HCT116 (cell line): ENCODE data around the gene ADGRG6. TPM values are rescaled to one million over a fixed set of nuclear protein-coding genes. Genes with fewer than 3 reads are reported as not detected.
"Not testable (repeated sequence)": the region's sequence is repeated elsewhere in the genome, so short reads cannot be mapped to it uniquely, and the experiment has no call there.

Source experiments
- ATAC-seq: fragments of 200-7000 bp; cut with Tn5 transposase; 2 replicates; pipeline ENCODE4 v1.9.1; 2020; ENCODE audit warnings: mild to moderate bottlenecking, moderate library complexity
- BruUV-seq: library from RNA; stranded (reverse); fragments of 400-500 nt; replicated peaks from 2 replicates; lab custom pipeline; 2021; lab: Mats Ljungman, UMichigan
- CTCF ChIA-PET: fragments of 300-600 bp; sonication (Branson Sonifier 250); formaldehyde crosslinking; loops from one replicate; lab custom pipeline; 2021; ENCODE audit warnings: antibody characterized with exemption; lab: Charles Lee
- POLR2A ChIA-PET: fragments of 300-600, 350-600 bp; sonication (Branson Sonifier 250); formaldehyde crosslinking; loops from one replicate; lab custom pipeline; 2021; ENCODE audit warnings: antibody characterized with exemption; lab: Charles Lee
- RAD21 ChIA-PET, 2 experiments: fragments of 300-600 bp; sonication (Branson Sonifier 250); formaldehyde crosslinking; loops; one replicate each; lab custom pipeline; 2023; ENCODE audit warnings: low total read pairs in 2 of 2; ENCODE audit not compliant: uncharacterized antibody in 2 of 2, unreplicated experiment in 2 of 2, low non-redundant PET in 1 of 2; lab: Charles Lee
- DNase-seq: peaks from one replicate; pipeline ENCODE4 v3.0.0-alpha.2; 2010; ENCODE audit warnings: low read depth, low spot score
- H2AFZ ChIP-seq: fragments of 200-600 bp; shearing (Covaris generic), sonication (generic); 2 replicates; pipeline ENCODE4 v1.6.1; 2017; ENCODE audit warnings: low read depth, mixed run types, mixed read lengths, antibody characterized with exemption, low read length; ENCODE audit not compliant: poor library complexity, severe bottlenecking
- H3K27ac ChIP-seq: 2 replicates; pipeline ENCODE4 v1.5.1; 2012; ENCODE audit warnings: low read depth, low read length
- H3K27me3 ChIP-seq: fragments of 200-600 bp; sonication (generic); 2 replicates; pipeline ENCODE4 v1.6.1; 2016; ENCODE audit warnings: mixed run types, low read length, mixed read lengths; ENCODE audit not compliant: insufficient read depth
- H3K36me3 ChIP-seq, 2 experiments: fragments of 200-500 bp in 1 of 2; fragments of 200-600 bp in 1 of 2; sonication (Bioruptor generic) in 1 of 2; sonication (generic) in 1 of 2; 2 replicates each; pipeline versions ENCODE4 v1.5.1 to v1.6.1; 2014 to 2016; ENCODE audit warnings: low read length in 2 of 2, inconsistent platforms in 1 of 2, mixed read lengths in 1 of 2, mixed run types in 1 of 2; ENCODE audit not compliant: insufficient read depth in 2 of 2, control insufficient read depth in 1 of 2
- H3K4me1 ChIP-seq, 2 experiments: fragments of 200-600 bp in 1 of 2; sonication (generic) in 1 of 2; 2 replicates each; pipeline versions ENCODE4 v1.5.1 to v1.6.1; 2012 to 2017; ENCODE audit warnings: low read length in 2 of 2, inconsistent platforms in 1 of 2, mild to moderate bottlenecking in 1 of 2, mixed read lengths in 1 of 2, mixed run types in 1 of 2, moderate library complexity in 1 of 2; ENCODE audit not compliant: insufficient read depth in 2 of 2, control insufficient read depth in 1 of 2
- H3K4me2 ChIP-seq: fragments of 200-600 bp; sonication (generic); 2 replicates; pipeline ENCODE4 v1.6.1; 2017; ENCODE audit warnings: mixed run types, low read length, mixed read lengths
- H3K4me3 ChIP-seq, 2 experiments: fragments of 200-600 bp in 1 of 2; sonication (generic) in 1 of 2; replicated peaks in 1 of 2; 2 replicates each; pipeline ENCODE4 v1.5.1; 2011 to 2016; ENCODE audit warnings: low read length in 2 of 2, control low read depth in 1 of 2, low read depth in 1 of 2, mild to moderate bottlenecking in 1 of 2, mixed read lengths in 1 of 2, mixed run types in 1 of 2
- H3K79me2 ChIP-seq: fragments of 200-600 bp; sonication (generic); 2 replicates; pipeline ENCODE4 v1.6.1; 2017; ENCODE audit warnings: mild to moderate bottlenecking, mixed run types, low read length, moderate library complexity, mixed read lengths; ENCODE audit not compliant: insufficient read depth
- H3K9ac ChIP-seq: fragments of 200-600 bp; sonication (generic); 2 replicates; pipeline ENCODE4 v1.6.1; 2016; ENCODE audit warnings: low read length, mixed read lengths
- H3K9me2 ChIP-seq: fragments of 200-600 bp; sonication (generic), shearing (Covaris generic); 2 replicates; pipeline ENCODE4 v1.6.1; 2017; ENCODE audit warnings: mixed run types, mild to moderate bottlenecking, moderate library complexity; ENCODE audit not compliant: insufficient read depth
- H3K9me3 ChIP-seq, 2 experiments: fragments of 200-500 bp in 1 of 2; fragments of 200-600 bp in 1 of 2; sonication (Bioruptor generic) in 1 of 2; sonication (generic) in 1 of 2; 2 replicates each; pipeline ENCODE4 v1.6.1; 2014 to 2017; ENCODE audit warnings: low read length in 2 of 2, mixed read lengths in 2 of 2, inconsistent platforms in 1 of 2, low read depth in 1 of 2, mild to moderate bottlenecking in 1 of 2, mixed run types in 1 of 2, moderate library complexity in 1 of 2; ENCODE audit not compliant: control insufficient read depth in 1 of 2, insufficient read depth in 1 of 2
- H4K20me1 ChIP-seq: fragments of 200-600 bp; sonication (generic), shearing (Covaris generic); 2 replicates; pipeline ENCODE4 v1.6.1; 2017; ENCODE audit warnings: mixed run types, mild to moderate bottlenecking, moderate library complexity; ENCODE audit not compliant: insufficient read depth
- CBX3 ChIP-seq: IDR thresholded peaks from 2 replicates; pipeline ENCODE4 v1.6.1; 2012; ENCODE audit warnings: low read depth
- CEBPB ChIP-seq: IDR thresholded peaks from 2 replicates; pipeline ENCODE4 v1.6.1; 2012; ENCODE audit warnings: low read depth
- ELF1 ChIP-seq: IDR thresholded peaks from 2 replicates; pipeline ENCODE4 v1.6.1; 2012; ENCODE audit warnings: low read depth, borderline replicate concordance
- EZH2 ChIP-seq: fragments of 200-600 bp; sonication (generic); IDR thresholded peaks from 2 replicates; pipeline ENCODE4 v1.6.1; 2017; ENCODE audit warnings: antibody characterized with exemption, mixed run types
- EZH2phosphoT487 ChIP-seq: fragments of 200-600 bp; IDR thresholded peaks from 2 replicates; pipeline ENCODE4 v1.6.1; 2018; ENCODE audit warnings: antibody characterized with exemption, borderline replicate concordance
- FOSL1 ChIP-seq: IDR thresholded peaks from 2 replicates; pipeline ENCODE4 v1.6.1; 2012; ENCODE audit warnings: low read depth
- JUND ChIP-seq: IDR thresholded peaks from 2 replicates; pipeline ENCODE4 v1.6.1; 2012
- POLR2AphosphoS5 ChIP-seq: IDR thresholded peaks from 2 replicates; pipeline ENCODE4 v1.6.1; 2011; ENCODE audit warnings: mild to moderate bottlenecking, low read depth, low read length, moderate library complexity
- RAD21 ChIP-seq: IDR thresholded peaks from 2 replicates; pipeline ENCODE4 v1.6.1; 2012; ENCODE audit warnings: low read depth, mild to moderate bottlenecking
- SIN3A ChIP-seq: IDR thresholded peaks from 2 replicates; pipeline ENCODE4 v1.6.1; 2012; ENCODE audit warnings: low read depth
- SP1 ChIP-seq: IDR thresholded peaks from 2 replicates; pipeline ENCODE4 v1.6.1; 2012; ENCODE audit warnings: low read depth
- ZFX ChIP-seq: fragments of 450-650 bp; IDR thresholded peaks from 2 replicates; pipeline ENCODE4 v1.6.1; 2017
- ZNF274 ChIP-seq: fragments of 200-500 bp; sonication (Bioruptor generic); IDR thresholded peaks from 2 replicates; pipeline ENCODE4 v1.6.1; 2014; ENCODE audit warnings: mild to moderate bottlenecking, low read depth, low read length, inconsistent platforms
- intact Hi-C: fragments of 100-400 bp; cut with micrococcal nuclease; formaldehyde crosslinking; loops from 2 replicates; pipeline ENCODE4 v1.10.0; 2022
- total RNA-seq: library from RNA; stranded (reverse); gene quantifications from one replicate; pipeline ENCODE4 v1.2.1, GENCODE V29; 2021; ENCODE audit not compliant: unreplicated experiment
- TF ChIP-seq, protein P1 (sequence below): IDR thresholded peaks from 2 replicates; pipeline ENCODE4 v1.6.1; 2012; ENCODE audit warnings: low read depth

ADGRG6 gene
- total RNA-seq, 1 experiment from 2014 or later: 67.9 TPM

DNA sequence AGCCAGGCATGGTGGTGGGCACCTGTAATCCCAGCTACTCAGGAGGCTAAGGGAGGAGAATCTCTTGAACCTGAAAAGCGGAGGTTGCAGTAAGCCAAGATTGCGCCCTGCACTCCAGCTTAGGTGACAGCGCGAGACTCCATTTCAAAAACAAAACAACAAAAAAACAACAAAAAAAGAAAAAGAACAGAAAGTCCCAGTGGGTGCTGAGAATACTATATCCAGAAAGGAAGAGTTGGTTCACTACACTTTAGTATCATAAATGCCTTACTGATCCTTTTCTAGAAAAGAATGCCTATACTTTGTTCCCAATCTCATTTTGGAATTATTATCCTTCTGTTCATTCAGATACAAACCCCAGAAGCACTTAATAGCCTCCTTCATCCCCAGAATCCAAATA, 20.9 kb upstream of the ADGRG6 start (continued):
- TF ChIP-seq ZNF274 (no peak), CEBPB (no peak), SIN3A (no peak)

DNA sequence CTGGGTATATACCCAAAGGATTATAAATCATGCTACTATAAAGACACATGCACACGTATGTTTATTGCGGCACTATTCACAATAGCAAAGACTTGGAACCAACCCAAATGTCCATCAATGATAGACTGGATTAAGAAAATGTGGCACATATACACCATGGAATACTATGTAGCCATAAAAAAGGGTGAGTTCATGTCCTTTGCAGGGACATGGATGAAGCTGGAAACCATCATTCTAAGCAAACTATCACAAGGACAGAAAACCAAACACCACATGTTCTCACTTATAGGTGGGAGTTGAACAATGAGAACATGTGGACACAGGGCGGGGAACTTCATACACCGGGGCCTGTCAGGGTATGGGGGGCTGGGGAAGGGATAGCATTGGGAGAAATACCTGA, 18.7 kb upstream of the ADGRG6 start:
- ATAC-seq, H3K4me2 ChIP-seq, H2AFZ ChIP-seq, H3K9ac ChIP-seq, H3K9me2 ChIP-seq, CTCF ChIA-PET, H3K4me3 ChIP-seq, H3K27me3 ChIP-seq, DNase-seq, H3K27ac ChIP-seq, H3K36me3 ChIP-seq, POLR2A ChIA-PET, RAD21 ChIA-PET, H3K79me2 ChIP-seq, BruUV-seq, intact Hi-C loops, H4K20me1 ChIP-seq, H3K9me3 ChIP-seq: not testable (repeated sequence)
- peaks cover 4 to 11% of the 10 kb centered on the region in 2 experiments; a peak in 2 of 4 replicates for H3K4me1 ChIP-seq

DNA sequence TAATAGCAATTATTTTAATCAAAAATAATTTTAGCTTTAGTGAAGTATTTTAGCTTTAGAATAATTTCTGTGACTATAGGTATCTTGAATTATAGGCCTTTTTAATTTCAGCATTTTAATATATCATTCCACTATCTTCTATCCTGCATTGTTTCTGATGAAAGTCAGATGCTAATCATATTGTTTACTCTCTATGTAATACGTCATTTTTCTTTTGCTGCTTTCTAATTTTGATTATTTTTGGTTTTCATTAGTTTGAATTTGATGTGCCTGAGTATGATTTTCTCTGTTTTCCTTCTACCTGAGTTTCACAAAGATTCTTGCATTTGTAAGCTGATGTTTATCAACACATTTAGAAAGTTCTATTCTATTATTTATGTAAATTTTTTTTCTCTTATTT, 17.4 kb upstream of the ADGRG6 start:
- intact Hi-C loops: no loop called here
- no peak for TF ChIP-seq ELF1
- no peak for TF ChIP-seq EZH2phosphoT487
- TF ChIP-seq JUND: no peak
- no peak for TF ChIP-seq RAD21
- TF ChIP-seq SP1: no peak
- TF ChIP-seq EZH2: no peak
- TF ChIP-seq, protein P1, sequence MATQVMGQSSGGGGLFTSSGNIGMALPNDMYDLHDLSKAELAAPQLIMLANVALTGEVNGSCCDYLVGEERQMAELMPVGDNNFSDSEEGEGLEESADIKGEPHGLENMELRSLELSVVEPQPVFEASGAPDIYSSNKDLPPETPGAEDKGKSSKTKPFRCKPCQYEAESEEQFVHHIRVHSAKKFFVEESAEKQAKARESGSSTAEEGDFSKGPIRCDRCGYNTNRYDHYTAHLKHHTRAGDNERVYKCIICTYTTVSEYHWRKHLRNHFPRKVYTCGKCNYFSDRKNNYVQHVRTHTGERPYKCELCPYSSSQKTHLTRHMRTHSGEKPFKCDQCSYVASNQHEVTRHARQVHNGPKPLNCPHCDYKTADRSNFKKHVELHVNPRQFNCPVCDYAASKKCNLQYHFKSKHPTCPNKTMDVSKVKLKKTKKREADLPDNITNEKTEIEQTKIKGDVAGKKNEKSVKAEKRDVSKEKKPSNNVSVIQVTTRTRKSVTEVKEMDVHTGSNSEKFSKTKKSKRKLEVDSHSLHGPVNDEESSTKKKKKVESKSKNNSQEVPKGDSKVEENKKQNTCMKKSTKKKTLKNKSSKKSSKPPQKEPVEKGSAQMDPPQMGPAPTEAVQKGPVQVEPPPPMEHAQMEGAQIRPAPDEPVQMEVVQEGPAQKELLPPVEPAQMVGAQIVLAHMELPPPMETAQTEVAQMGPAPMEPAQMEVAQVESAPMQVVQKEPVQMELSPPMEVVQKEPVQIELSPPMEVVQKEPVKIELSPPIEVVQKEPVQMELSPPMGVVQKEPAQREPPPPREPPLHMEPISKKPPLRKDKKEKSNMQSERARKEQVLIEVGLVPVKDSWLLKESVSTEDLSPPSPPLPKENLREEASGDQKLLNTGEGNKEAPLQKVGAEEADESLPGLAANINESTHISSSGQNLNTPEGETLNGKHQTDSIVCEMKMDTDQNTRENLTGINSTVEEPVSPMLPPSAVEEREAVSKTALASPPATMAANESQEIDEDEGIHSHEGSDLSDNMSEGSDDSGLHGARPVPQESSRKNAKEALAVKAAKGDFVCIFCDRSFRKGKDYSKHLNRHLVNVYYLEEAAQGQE: no peak
- TF ChIP-seq CEBPB: no peak
- no peak for TF ChIP-seq CBX3
- no peak for TF ChIP-seq ZFX
- no peak for TF ChIP-seq POLR2AphosphoS5
- TF ChIP-seq FOSL1: no peak
- TF ChIP-seq, all 23 proteins: peak for 0
- CTCF ChIA-PET: no interaction called here
- H3K4me1 ChIP-seq: peaks cover 3 to 5% of the 10 kb centered on the region in 2 experiments; a peak in 2 of 4 replicates
- no peaks in the 10 kb centered on the region for H3K36me3 ChIP-seq
- H2AFZ ChIP-seq: peak overlapping the region; percentile 47
- H3K9me2 ChIP-seq: no peaks in the 10 kb centered on the region
- no peaks in the 10 kb centered on the region for H3K27me3 ChIP-seq
- no TSS peak for BruUV-seq
- RAD21 ChIA-PET: no interaction called here
- no peaks in the 10 kb centered on the region for H4K20me1 ChIP-seq
- no peak for DNase-seq
- no peaks in the 10 kb centered on the region for H3K9me3 ChIP-seq
- POLR2A ChIA-PET: no interaction called here
- no peak for ATAC-seq
- H3K27ac ChIP-seq: no peak overlapping the region
- H3K9ac ChIP-seq: no peak overlapping the region
- H3K79me2 ChIP-seq: no peaks in the 10 kb centered on the region
- H3K4me2 ChIP-seq: no peak overlapping the region
- no peak overlapping the region for H3K4me3 ChIP-seq
